Hematopoietic multipotent progenitor cell (in vitro differentiated cells): ENCODE measurements around the gene GTF2IRD2. TPM values are rescaled to one million over a fixed set of nuclear protein-coding genes. Genes with fewer than 3 reads are reported as not detected.
"Not testable (repeated sequence)": the region's sequence is repeated elsewhere in the genome, so short reads cannot be mapped to it uniquely, and the experiment has no call there.

Experiments used
- DNase-seq, 3 donors: peaks; one replicate each; pipeline ENCODE4 v3.0.0-alpha.2; 2011 to 2015; ENCODE audit warnings: low read depth in 2 of 3, low spot score in 2 of 3
- small RNA-seq: library from RNA; depleted of rRNA; stranded (forward); fragments of <200 nt; gene quantifications from one replicate; pipeline ENCODE3, GENCODE V24; 2012
- total RNA-seq: library from RNA; depleted of rRNA; stranded (reverse); fragments of >200 nt; gene quantifications from one replicate; pipeline ENCODE4 v1.2.3, GENCODE V29; 2012

The GTF2IRD2 gene
- total RNA-seq, 1 donor, result 7.3 TPM

- peak; percentile 59 to 86 (median 75) for DNase-seq
Observed at GRCh38 chr7:74788369-74789150, 62.8 kb downstream of the GTF2IRD2 start.

GRCh38 chr7:74783595-74783994, 67.8 kb downstream of the GTF2IRD2 start:
- DNase-seq, result not testable (repeated sequence)

GRCh38 chr7:74781746-74782145, 69.7 kb downstream of the GTF2IRD2 start:
- not testable (repeated sequence) for DNase-seq

- not testable (repeated sequence) for DNase-seq
Observed at GRCh38 chr7:74779053-74779452, 72.4 kb downstream of the GTF2IRD2 start.

- not testable (repeated sequence) for DNase-seq
Observed at GRCh38 chr7:74775111-74775510, 76.3 kb downstream of the GTF2IRD2 start.

GRCh38 chr7:74773760-74774750, 77.3 kb downstream of the GTF2IRD2 start, which contains the start of gene NCF1:
NCF1 (plus strand) TSS chr7:74774011; CDS start chr7:74774032, 21 bp downstream.
- DNase-seq, result not testable (repeated sequence)

- DNase-seq, result not testable (repeated sequence)
Observed at GRCh38 chr7:74772093-74772492, 79.3 kb downstream of the GTF2IRD2 start.

- DNase-seq, result not testable (repeated sequence)
Observed at GRCh38 chr7:74770062-74770461, 81.3 kb downstream of the GTF2IRD2 start.

- DNase-seq, result not testable (repeated sequence)
Observed at GRCh38 chr7:74766991-74767390, 84.4 kb downstream of the GTF2IRD2 start.

GRCh38 chr7:74766509-74766908, 84.9 kb downstream of the GTF2IRD2 start:
- DNase-seq, result not testable (repeated sequence)

- DNase-seq, result not testable (repeated sequence)
Observed at GRCh38 chr7:74765205-74765918, 86.0 kb downstream of the GTF2IRD2 start.

GRCh38 chr7:74758982-74759381, 92.4 kb downstream of the GTF2IRD2 start:
- not testable (repeated sequence) for DNase-seq

- not testable (repeated sequence) for DNase-seq
Observed at GRCh38 chr7:74758268-74758667, 93.1 kb downstream of the GTF2IRD2 start.

- not testable (repeated sequence) for DNase-seq
Observed at GRCh38 chr7:74756673-74757072, 94.7 kb downstream of the GTF2IRD2 start.

GRCh38 chr7:74753921-74754482, 97.4 kb downstream of the GTF2IRD2 start:
- DNase-seq, result not testable (repeated sequence)

Small RNA genes lying within 50 kb of the gene (small RNA-seq; reads per million reads assigned to genes)
- not detected for gene RF00019

Other genes starting within 250 kb of the GTF2IRD2 start
- gene GTF2I, start 193.9 kb downstream of the GTF2IRD2 start, total RNA-seq, result 67.9 TPM
- 2.2 TPM for gene NCF1, start 77.6 kb downstream of the GTF2IRD2 start, total RNA-seq
- gene CASTOR2, start 113.1 kb upstream of the GTF2IRD2 start, total RNA-seq, result 25.3 TPM
- 50.9 TPM for gene RCC1L, start 222.2 kb upstream of the GTF2IRD2 start, total RNA-seq
- 23.2 TPM for gene GTF2IRD2B, start 241.0 kb upstream of the GTF2IRD2 start, total RNA-seq